ENCODE measurements around the gene OPCML.

- TF ChIP-seq CTCF (IDR thresholded peaks at IDR 0.05) (no peak), POLR2A (IDR thresholded peaks at IDR 0.05) (no peak)
Measured at GRCh38 chr11:132994966-132995365, 537.3 kb downstream of the OPCML start.
